Amygdala (tissue), 56 donors: ENCODE measurements around the gene BPIFB2.

ENCODE experiments used
- DNase-seq, 56 donors: peaks; one replicate each; lab custom pipeline; 2025; lab: John Stamatoyannopoulos, UW

Gene BPIFB2

DNA sequence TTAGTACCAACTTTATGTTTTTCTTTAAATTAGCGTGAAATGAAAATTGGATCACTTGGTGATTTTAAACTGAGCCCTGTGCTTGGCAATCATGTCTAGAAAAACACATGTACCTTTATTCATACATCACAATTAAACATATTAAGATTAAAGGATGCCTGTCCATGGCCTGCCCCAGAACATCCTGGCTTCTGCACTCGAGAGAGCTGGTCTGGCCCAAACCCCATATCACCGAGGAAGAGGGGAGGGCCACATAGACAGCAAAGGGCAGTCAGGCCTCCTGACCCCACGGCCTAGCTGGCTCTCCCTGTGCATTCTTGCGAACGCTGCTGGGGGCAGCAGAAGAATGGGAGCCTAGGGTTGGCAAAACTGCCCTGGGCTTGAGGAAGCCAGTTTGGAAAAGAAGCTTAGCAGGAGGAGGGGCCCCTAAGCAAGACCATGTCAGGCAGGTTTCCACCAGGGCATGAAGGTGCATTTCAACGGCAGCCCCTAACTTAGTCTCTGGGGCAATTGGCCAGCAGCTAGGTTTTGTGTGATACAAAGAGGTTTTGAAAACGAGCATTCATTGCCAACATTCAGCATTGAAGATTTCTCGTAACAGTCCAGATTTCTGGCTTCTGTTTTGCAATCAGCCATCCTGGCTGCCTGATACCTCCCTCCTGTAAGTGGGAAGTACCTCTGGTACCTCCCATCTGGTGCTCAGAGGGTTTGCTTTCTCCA is 54.8 kb downstream of the BPIFB2 start:
- DNase-seq = peak in 1 of 56 donors; percentile 3

DNA sequence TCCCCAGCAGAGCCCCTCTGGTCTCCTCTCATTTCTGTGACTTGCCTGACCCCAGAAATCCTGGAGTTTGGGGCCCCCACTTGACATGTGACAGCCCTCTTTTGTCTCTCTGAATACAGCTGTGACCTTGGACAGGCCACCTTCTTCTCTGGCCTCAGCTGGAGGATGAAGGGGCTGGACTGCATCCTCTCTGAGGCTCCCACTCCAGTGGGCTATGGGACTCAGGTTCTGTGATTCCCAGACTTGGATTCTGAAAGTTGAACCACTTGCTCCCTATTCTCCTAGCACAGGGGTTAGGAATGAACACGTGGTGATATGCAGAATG is 55.3 kb downstream of the BPIFB2 start:
- no peak for DNase-seq

DNA sequence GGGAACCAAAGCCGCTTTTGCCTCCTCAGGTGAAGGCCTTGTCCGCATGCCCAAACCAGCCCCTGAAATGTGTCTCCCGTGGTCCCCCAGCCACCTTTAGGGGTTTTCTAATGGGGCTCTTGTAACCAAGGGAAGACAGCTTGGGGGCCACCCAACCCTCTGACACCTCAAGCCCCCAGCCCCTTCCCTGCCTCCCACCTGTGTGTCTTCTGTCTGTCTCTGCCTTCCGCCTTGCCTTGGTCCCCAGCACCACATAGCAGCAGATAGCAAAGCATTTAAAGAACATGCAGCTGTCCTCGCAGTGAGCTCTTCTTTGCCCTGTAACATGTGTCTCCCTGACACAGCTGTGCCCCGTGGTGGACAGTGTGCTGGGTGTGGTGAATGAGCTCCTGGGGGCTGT is 55.8 kb downstream of the BPIFB2 start:
- DNase-seq = no peak

DNA sequence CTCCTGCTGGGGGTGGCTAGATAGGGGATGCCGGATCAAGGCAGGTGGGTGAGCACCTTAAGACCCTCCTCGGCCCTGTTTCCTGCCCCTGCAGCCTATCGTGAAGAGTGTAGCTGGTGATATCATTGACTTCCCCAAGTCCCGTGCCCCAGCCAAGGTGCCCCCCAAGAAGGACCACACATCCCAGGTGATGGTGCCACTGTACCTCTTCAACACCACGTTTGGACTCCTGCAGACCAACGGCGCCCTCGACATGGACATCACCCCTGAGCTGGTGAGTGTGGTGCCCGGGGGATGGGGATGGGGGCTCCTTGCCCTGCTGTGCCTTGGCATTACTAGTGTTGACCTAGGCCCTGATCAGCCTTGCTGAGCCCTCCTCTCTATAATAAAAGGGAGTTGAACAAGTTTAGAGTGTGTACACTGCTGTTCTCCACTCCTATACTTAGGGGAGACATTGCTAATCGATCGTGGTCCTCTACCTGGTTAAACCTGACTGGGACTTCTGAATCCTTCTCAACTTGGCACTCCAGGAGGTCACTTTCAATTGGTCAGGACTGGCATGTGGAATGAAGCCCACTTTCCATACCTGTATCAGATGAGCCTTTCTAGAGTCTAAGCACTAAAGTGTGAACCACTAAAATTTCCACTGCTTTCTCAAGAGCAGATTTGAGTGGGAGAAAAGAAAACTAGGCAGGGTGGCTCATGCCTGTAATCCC is 57.2 kb downstream of the BPIFB2 start:
- DNase-seq = no peak

DNA sequence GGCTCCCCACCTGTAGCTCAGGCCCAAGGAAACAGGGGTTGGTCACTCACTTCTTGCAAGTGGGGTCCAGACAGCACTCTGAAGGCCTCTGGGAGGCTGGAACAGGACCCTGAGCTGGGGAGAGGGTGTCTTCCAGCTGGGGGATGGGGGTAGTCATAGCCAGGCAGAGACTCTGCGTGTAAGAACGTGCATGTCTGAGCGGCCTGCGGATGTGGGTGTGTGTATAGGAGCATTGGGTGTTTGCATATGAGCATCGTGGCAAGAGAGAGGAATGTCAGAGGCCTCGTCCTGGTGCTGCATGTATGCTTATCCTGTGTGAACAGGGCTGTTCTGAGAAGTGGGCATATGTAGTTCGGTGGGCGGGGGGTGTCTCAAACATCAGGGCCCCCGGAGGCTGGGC is 58.3 kb downstream of the BPIFB2 start:
- DNase-seq = no peak

DNA sequence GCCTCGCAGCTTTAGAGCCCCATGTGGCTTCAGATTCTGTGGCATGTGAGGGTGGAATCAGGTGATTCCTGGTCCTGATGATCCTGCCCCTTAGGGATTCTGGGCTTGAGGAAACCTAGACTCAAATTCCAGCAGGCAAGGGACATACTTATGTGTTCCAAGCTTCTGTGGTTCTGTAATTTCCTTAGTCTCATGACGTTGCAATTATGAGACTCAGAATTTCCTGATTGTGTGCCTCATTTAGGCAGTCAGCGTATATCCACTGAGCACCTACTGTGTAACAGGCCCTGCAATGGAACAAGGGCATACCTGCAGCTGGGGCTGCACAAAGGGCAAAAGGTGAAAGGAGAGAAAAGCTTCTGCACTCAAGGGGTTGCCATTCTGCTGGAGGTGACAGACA is 60.3 kb downstream of the BPIFB2 start:
- no peak for DNase-seq

DNA sequence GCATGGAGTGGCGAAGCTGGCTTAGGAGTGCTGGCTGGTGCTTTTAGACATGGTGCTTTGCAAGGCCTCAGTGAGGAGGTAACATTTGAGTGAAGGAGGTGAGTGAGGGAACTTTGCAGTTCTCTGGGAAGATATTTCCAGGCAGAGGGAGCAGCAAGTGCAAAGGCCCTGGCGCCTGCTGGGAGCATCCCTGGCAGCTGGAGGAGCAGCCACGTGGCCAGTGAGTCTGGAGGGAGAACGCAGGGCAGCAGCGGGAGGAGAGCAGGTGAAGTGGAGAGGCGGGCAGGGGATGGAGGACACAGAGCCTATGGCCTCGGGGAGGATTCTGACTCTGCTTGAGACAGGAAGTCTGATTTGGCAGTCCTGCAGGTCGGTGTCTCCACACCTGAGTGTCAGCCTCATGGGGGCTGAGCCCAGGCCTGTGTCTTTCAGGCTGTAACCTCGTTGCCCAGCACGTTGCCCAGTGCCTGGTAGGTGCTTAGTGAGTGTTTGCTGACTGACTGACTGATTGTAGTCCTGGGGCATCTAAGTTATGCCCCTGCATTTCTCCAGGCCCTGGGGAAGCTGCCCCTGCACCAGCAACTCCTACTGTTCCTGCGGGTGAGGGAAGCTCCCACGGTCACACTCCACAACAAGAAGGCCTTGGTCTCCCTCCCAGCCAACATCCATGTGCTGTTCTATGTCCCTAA is 60.9 kb downstream of the BPIFB2 start:
- DNase-seq = no peak

DNA sequence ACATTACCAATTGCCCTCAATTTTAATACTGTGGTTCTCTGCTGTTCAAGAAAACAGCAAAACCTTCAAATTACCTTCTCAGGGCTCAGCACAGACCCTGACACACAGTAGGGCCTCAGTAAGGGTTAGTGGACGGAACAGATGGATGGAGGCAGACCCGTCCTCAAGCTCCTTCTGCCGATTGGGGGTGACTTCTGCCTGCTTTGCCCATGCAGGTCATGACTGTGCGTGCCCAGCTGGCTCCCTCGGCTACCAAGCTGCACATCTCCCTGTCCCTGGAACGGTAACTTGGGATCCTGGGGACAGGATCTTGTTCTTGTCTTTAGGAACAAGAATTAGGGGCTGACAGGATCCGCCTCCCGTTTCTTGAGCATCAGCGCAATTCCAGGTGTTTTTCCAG is 62.2 kb downstream of the BPIFB2 start:
- DNase-seq = no peak

DNA sequence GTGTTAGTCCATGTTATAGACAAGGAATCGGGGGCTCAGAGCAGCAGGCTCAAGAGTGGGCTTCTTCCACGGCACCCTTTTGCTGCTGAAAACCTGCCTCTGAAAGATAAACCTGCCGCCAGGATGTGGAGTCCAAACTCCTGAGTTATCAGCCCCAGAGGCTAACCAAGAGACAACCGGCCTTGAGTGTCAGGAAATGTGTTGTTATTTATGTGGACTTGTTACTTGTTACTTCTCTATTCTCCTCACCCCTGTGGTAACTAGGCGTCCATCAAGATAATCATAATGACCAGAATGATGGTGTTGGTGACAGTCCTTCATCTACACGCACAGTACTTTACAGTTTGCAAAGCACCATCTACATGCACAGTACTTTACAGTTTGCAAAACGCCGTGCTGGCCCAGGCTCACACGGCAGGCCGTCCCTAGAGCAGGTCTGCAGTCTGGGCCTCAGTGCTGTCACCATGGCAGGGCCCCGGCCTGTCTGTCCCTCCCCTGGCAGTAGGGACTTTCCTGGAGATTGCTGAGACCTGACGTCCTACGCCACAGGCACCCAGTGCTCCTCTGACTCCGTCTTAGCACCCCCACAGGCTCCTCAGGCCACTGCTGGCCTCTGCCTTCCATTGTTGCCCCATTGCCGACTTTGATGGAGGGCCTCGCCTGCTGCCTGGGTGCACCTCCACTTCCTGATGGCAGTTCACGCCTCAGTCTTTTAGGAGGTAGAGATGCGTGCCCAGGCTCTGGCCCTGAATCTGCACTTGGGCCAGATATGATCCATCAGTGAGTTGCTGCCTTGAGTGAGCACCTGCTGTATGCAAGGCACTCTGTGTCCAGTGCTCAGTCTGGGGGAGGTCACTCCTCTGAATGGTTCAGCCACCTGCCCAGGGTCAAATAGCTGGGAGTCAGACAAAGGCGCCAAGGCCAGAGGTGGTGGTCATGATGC is 62.9 kb downstream of the BPIFB2 start:
- no peak for DNase-seq

DNA sequence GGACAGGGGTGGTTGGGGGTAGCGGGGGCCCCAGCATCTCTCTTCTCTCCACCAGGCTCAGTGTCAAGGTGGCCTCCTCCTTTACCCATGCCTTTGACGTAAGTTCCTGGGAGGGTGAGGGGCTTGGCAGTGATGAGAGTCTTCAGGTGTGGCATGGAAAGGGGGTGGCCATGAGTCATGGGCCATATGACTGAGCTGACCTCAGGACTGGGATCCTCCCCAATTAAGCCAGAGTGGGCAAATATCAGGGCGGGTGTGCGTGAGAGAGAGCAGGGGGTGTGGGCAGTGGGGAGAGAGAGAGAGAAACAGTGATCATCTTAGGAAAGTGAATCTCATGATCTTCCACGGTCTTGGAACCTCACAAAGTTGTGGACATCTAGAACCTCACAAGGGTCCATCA is 63.7 kb downstream of the BPIFB2 start:
- DNase-seq = no peak

DNA sequence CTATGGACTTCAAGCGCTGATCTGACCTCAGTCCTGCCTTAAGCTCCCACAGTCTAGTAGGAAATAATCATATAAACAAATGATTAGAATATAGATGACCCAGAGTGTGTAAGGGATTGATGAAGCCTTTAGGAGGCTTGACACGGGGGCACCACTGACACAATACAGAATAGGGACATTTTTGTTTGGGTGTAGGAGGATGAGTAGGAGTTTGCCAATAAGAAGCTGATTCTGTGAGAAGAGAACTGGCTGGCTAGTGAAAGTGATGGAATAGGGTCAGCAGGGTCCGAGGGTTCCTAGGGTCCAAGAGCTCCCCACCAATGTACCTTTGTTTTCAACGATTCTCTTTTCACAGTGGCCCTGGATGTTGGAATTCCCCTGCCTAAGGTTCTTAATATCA is 64.9 kb downstream of the BPIFB2 start:
- DNase-seq = no peak

DNA sequence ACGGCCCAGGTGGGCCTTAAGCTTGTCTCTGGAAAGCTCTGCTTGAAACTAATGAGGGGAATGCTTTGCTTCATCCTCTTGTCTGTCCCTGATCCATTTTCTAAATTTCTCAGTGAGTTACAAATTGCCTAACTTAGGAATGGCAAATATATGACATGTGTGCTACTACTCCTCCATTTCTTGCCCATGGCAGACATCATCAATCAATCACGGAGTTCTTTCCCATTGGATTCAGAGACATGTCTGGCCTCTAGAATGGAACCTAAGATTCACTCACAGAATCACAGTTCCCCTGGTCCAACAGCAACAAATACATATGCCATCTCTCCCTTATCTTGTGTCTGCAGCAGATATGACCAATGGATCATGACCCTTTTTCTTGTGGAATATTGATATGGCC is 65.3 kb downstream of the BPIFB2 start:
- DNase-seq = no peak
